Astrocyte (in vitro differentiated cells and primary cell): ENCODE measurements around the gene RPL13. TPM values are rescaled to one million over a fixed set of nuclear protein-coding genes. Genes with fewer than 3 reads are reported as not detected.

Experiments
- DNase-seq: peaks from one replicate; pipeline ENCODE4 v3.0.0-alpha.2; 2010; ENCODE audit warnings: low read depth
- FAIRE-seq: peaks from 2 replicates; lab custom pipeline; 2011; peaks lifted over from hg19 to GRCh38; lab: Jason Lieb, UNC
- H2AFZ ChIP-seq: 2 replicates; pipeline ENCODE4 v1.6.0; 2012; ENCODE audit warnings: low read depth, low read length, inconsistent platforms
- H3K27ac ChIP-seq: 2 replicates; pipeline ENCODE4 v1.5.1; 2011; ENCODE audit warnings: low read depth, low read length, inconsistent platforms
- H3K27me3 ChIP-seq: 2 replicates; pipeline ENCODE4 v1.6.0; 2011; ENCODE audit warnings: low read length, inconsistent platforms; ENCODE audit not compliant: insufficient read depth
- H3K36me3 ChIP-seq: 2 replicates; pipeline ENCODE4 v1.5.1; 2011; ENCODE audit warnings: low read length, inconsistent platforms; ENCODE audit not compliant: insufficient read depth
- H3K4me1 ChIP-seq: 2 replicates; pipeline ENCODE4 v1.5.1; 2011; ENCODE audit warnings: low read length, inconsistent platforms; ENCODE audit not compliant: insufficient read depth
- H3K4me2 ChIP-seq: 2 replicates; pipeline ENCODE4 v1.6.0; 2012; ENCODE audit warnings: low read length, inconsistent platforms
- H3K4me3 ChIP-seq: 2 replicates; pipeline ENCODE4 v1.5.1; 2011; ENCODE audit warnings: low read depth, mild to moderate bottlenecking, low read length, inconsistent platforms; ENCODE audit not compliant: insufficient read depth
- H3K79me2 ChIP-seq: 2 replicates; pipeline ENCODE4 v1.6.0; 2012; ENCODE audit warnings: mild to moderate bottlenecking, low read length, inconsistent platforms; ENCODE audit not compliant: insufficient read depth
- H3K9ac ChIP-seq: 2 replicates; pipeline ENCODE4 v1.6.0; 2012; ENCODE audit warnings: mild to moderate bottlenecking, low read length, inconsistent platforms
- H3K9me3 ChIP-seq: 2 replicates; pipeline ENCODE4 v1.5.1; 2012; ENCODE audit warnings: low read depth, mild to moderate bottlenecking, low read length, inconsistent platforms; ENCODE audit not compliant: insufficient read depth
- H4K20me1 ChIP-seq: 2 replicates; pipeline ENCODE4 v1.6.0; 2012; ENCODE audit warnings: low read length, inconsistent platforms; ENCODE audit not compliant: insufficient read depth
- H3K27ac Mint-ChIP-seq: one replicate; pipeline ENCODE4 v1.8.0; 2021; ENCODE audit warnings: mild to moderate bottlenecking, mixed read lengths; ENCODE audit not compliant: unreplicated experiment
- H3K27me3 Mint-ChIP-seq: one replicate; pipeline ENCODE4 v1.8.0; 2021; ENCODE audit warnings: low read depth, mixed read lengths; ENCODE audit not compliant: unreplicated experiment
- H3K36me3 Mint-ChIP-seq: one replicate; pipeline ENCODE4 v1.8.0; 2021; ENCODE audit warnings: low read depth, mixed read lengths; ENCODE audit not compliant: unreplicated experiment
- H3K4me1 Mint-ChIP-seq: one replicate; pipeline ENCODE4 v1.8.0; 2021; ENCODE audit warnings: low read depth, mixed read lengths; ENCODE audit not compliant: unreplicated experiment
- H3K4me3 Mint-ChIP-seq: one replicate; pipeline ENCODE4 v1.8.0; 2021; ENCODE audit warnings: mild to moderate bottlenecking, moderate library complexity, mixed read lengths; ENCODE audit not compliant: unreplicated experiment
- H3K9me3 Mint-ChIP-seq: one replicate; pipeline ENCODE4 v1.8.0; 2021; ENCODE audit warnings: mild to moderate bottlenecking, mixed read lengths; ENCODE audit not compliant: unreplicated experiment
- CTCF ChIP-seq: IDR thresholded peaks from 2 replicates; pipeline ENCODE4 v1.5.1; 2011; ENCODE audit warnings: low read depth, mild to moderate bottlenecking, inconsistent platforms, low read length, moderate library complexity; ENCODE audit not compliant: insufficient read depth
- EZH2 ChIP-seq: IDR thresholded peaks from 2 replicates; pipeline ENCODE4 v1.6.1; 2012; ENCODE audit warnings: mild to moderate bottlenecking, low read length, inconsistent platforms; ENCODE audit not compliant: insufficient read depth
- total RNA-seq: library from RNA; stranded (reverse); gene quantifications from 2 replicates; pipeline ENCODE4 v1.2.1, GENCODE V29; 2021

RPL13 gene
- total RNA-seq, 1 donor from 2014 or later = 1,239 TPM

- FAIRE-seq (no peak), DNase-seq (no peak)
- Histone ChIP-seq H3K36me3 (peaks cover 18% of the 10 kb centered on the region), H3K9ac (no peak overlapping the region), H3K27me3 (no peaks in the 10 kb centered on the region), H3K9me3 (no peaks in the 10 kb centered on the region), H3K4me2 (no peak overlapping the region), H3K27ac (no peak overlapping the region), H3K79me2 (peaks cover 4% of the 10 kb centered on the region), H2AFZ (no peak overlapping the region), H4K20me1 (peaks cover 29% of the 10 kb centered on the region), H3K4me1 (no peaks in the 10 kb centered on the region), H3K4me3 (no peak overlapping the region)
- TF ChIP-seq CTCF (no peak), EZH2 (no peak)
- Mint-ChIP-seq H3K36me3 (peaks cover 9% of the 10 kb centered on the region), H3K27me3 (no peaks in the 10 kb centered on the region), H3K9me3 (no peaks in the 10 kb centered on the region), H3K4me1 (no peaks in the 10 kb centered on the region), H3K4me3 (no peak overlapping the region), H3K27ac (no peak overlapping the region)
These were observed 15.2 kb upstream of the RPL13 start for GRCh38 chr16:89545044-89545830.

GRCh38 chr16:89545831-89546574, 14.5 kb upstream of the RPL13 start:
- Mint-ChIP-seq H3K4me3 (no peak overlapping the region), H3K9me3 (no peaks in the 10 kb centered on the region), H3K36me3 (peaks cover 13% of the 10 kb centered on the region), H3K27ac (no peak overlapping the region), H3K27me3 (no peaks in the 10 kb centered on the region), H3K4me1 (no peaks in the 10 kb centered on the region)
- no peak overlapping the region for H3K4me3 ChIP-seq
- H3K4me2 ChIP-seq = no peak overlapping the region
- H3K27ac ChIP-seq = no peak overlapping the region
- H3K27me3 ChIP-seq = no peaks in the 10 kb centered on the region
- no peaks in the 10 kb centered on the region for H3K9me3 ChIP-seq
- FAIRE-seq (no peak), DNase-seq (no peak)
- H2AFZ ChIP-seq = no peak overlapping the region
- no peak overlapping the region for H3K9ac ChIP-seq
- peaks cover 18% of the 10 kb centered on the region for H3K36me3 ChIP-seq
- peaks cover 23% of the 10 kb centered on the region for H4K20me1 ChIP-seq
- peaks cover 4% of the 10 kb centered on the region for H3K79me2 ChIP-seq
- TF ChIP-seq CTCF = no peak
- TF ChIP-seq EZH2 = no peak
- H3K4me1 ChIP-seq = no peaks in the 10 kb centered on the region
